Ovary (tissue), 9 donors: Measurements from ENCODE around the gene GPC6. TPM values are rescaled to one million over a fixed set of nuclear protein-coding genes. Genes with fewer than 3 reads are reported as not detected.

Source experiments
- DNase-seq, 5 donors: peaks; one replicate each; pipeline ENCODE4 v3.0.0-alpha.2; 2019 to 2020
- H3K27ac ChIP-seq, 2 donors: fragments of 200-600 bp; one replicate each; pipeline versions ENCODE4 v1.5.1 to v1.8.0; 2019 to 2022
- H3K27me3 ChIP-seq: fragments of 200-600 bp; one replicate; pipeline ENCODE4 v1.8.0; 2022
- H3K36me3 ChIP-seq: fragments of 200-600 bp; sonication (generic); one replicate; pipeline ENCODE4 v1.5.1; 2019
- H3K4me1 ChIP-seq: one replicate; pipeline ENCODE4 v1.8.1; 2013; ENCODE audit warnings: mild to moderate bottlenecking, moderate library complexity; ENCODE audit not compliant: insufficient read depth
- H3K4me3 ChIP-seq: fragments of 200-600 bp; sonication (generic); one replicate; pipeline ENCODE4 v1.5.1; 2017
- H3K9me3 ChIP-seq, 2 donors: fragments of 200-600 bp in 1 of 2; sonication (generic) in 1 of 2; one replicate each; pipeline versions ENCODE4 v1.5.1 to v1.8.1; 2013 to 2019; ENCODE audit warnings: mild to moderate bottlenecking in 1 of 2, moderate library complexity in 1 of 2
- CTCF ChIP-seq, 3 donors: fragments of 450-650 bp in 2 of 3; fragments of 200-600 bp in 1 of 3; IDR thresholded peaks; one replicate each; pipeline versions ENCODE4 v1.5.1 to v1.8.0; 2016 to 2022; ENCODE audit warnings: antibody characterized with exemption in 3 of 3, mild to moderate bottlenecking in 1 of 3
- EP300 ChIP-seq: sonication (generic); formaldehyde crosslinking; IDR thresholded peaks from one replicate; pipeline ENCODE4 v1.6.1; 2017; ENCODE audit warnings: antibody characterized with exemption
- POLR2A ChIP-seq: fragments of 450-650 bp; IDR thresholded peaks from one replicate; pipeline ENCODE4 v1.6.1; 2017; ENCODE audit warnings: antibody characterized with exemption, mild to moderate bottlenecking, moderate library complexity
- WGBS, 3 donors: extraction: QIAGEN DNeasy Blood & Tissue Kit in 1 of 3; methylation state at CpG; one replicate each; pipeline versions ENCODE4 v1.1.5 to v1.1.7; 2013 to 2017; 5-methylcytosine and 5-hydroxymethylcytosine counted together
- intact Hi-C, 4 donors: fragments of 100-400 bp; cut with DNase I; formaldehyde crosslinking; loops; one replicate each; pipeline versions ENCODE4 v1.11.0 to v1.15.1; 2022 to 2023
- polyA plus RNA-seq, 2 donors: library from polyadenylated mRNA; stranded (reverse); fragments of 200-250 nt in 1 of 2; fragments of 350-450 nt in 1 of 2; fragmentation: Illumina TruSeq in 1 of 2; extraction: RNeasy Lipid Tissue Mini Kit (QIAGEN cat#74804) in 1 of 2; gene quantifications; one replicate each; pipeline ENCODE4 v1.2.3, GENCODE V29; 2013 to 2014
- total RNA-seq, 7 donors: library from RNA; depleted of rRNA in 2 of 7; stranded (reverse); fragments of >200 nt in 2 of 7; fragmentation: NEBNext Ultra II Directional in 3 of 7; extraction: Animal tissue kit (Norgen Biotek cat#: 25700) in 3 of 7; gene quantifications; one replicate each; pipeline versions ENCODE4 v1.1.0 to v1.2.4, GENCODE V29; 2016 to 2023
- donor health status: DM: no; HTN: no; CAD: no; lungs with moderate emphysema.
- donor health status: DM: no; HTN: no; CAD: no.
- donor health status: Bipolar disorder and iron deficiency.
- donor health status: DM: yes; HTN: yes; CAD: no.
- donor health status: DM: no; HTN: no; CAD: no.
- donor health status: DM: yes; HTN: yes; CAD: no.

GPC6 gene
- total and polyA plus RNA-seq, 9 donors: 4.3 to 22.3 (median 17.9) TPM

- no peak for DNase-seq
- no peaks in the 10 kb centered on the region for H3K36me3 ChIP-seq
- no peaks in the 10 kb centered on the region for H3K27me3 ChIP-seq
- H3K27ac ChIP-seq: no peak overlapping the region
- no peaks in the 10 kb centered on the region for H3K9me3 ChIP-seq
- TF ChIP-seq CTCF (IDR thresholded peaks at IDR 0.05) (no peak), POLR2A (no peak), EP300 (no peak)
- 88 to 96% (median 95%) methylated on average over 2 of the region's 2 CpGs for WGBS, 3 donors
- intact Hi-C loops: no loop called here
- peaks cover 3% of the 10 kb centered on the region for H3K4me1 ChIP-seq
- no peak overlapping the region for H3K4me3 ChIP-seq
Measured at GRCh38 chr13:94162289-94162688, 935.7 kb downstream of the GPC6 start.

GRCh38 chr13:94163535-94163934 lies 936.9 kb downstream of the GPC6 start:
- Histone ChIP-seq H3K9me3 (no peaks in the 10 kb centered on the region), H3K27me3 (no peaks in the 10 kb centered on the region), H3K4me1 (no peaks in the 10 kb centered on the region), H3K4me3 (no peak overlapping the region), H3K36me3 (no peaks in the 10 kb centered on the region), H3K27ac (no peak overlapping the region)
- no peak for DNase-seq
- intact Hi-C loops: no loop called here
- no peak for TF ChIP-seq EP300
- TF ChIP-seq CTCF (IDR thresholded peaks at IDR 0.05): no peak
- no peak for TF ChIP-seq POLR2A
- WGBS, 3 donors: 93 to 97% (median 94%) methylated on average over 1 of the region's 1 CpG

- WGBS, 3 donors: 61 to 74% (median 70%) methylated on average over 9 of the region's 9 CpGs
- intact Hi-C loops: no loop called here
Measured at GRCh38 chr13:94168783-94169453, 942.3 kb downstream of the GPC6 start.

GRCh38 chr13:94169454-94170144 lies 943.0 kb downstream of the GPC6 start:
- Histone ChIP-seq H3K36me3 (no peaks in the 10 kb centered on the region), H3K4me3 (no peak overlapping the region), H3K27me3 (no peaks in the 10 kb centered on the region), H3K27ac (no peak overlapping the region), H3K9me3 (no peaks in the 10 kb centered on the region), H3K4me1 (no peaks in the 10 kb centered on the region)
- WGBS, 3 donors: 61 to 69% (median 63%) methylated on average over 5 of the region's 5 CpGs
- TF ChIP-seq CTCF (IDR thresholded peaks at IDR 0.05): no peak
- no peak for TF ChIP-seq POLR2A
- TF ChIP-seq EP300: no peak
- DNase-seq: no peak
- intact Hi-C loops: no loop called here

More at GRCh38 chr13:94168783-94169453, 942.3 kb downstream of the GPC6 start:
- no peak for TF ChIP-seq EP300
- no peak for TF ChIP-seq POLR2A
- TF ChIP-seq CTCF (IDR thresholded peaks at IDR 0.05): no peak
- Histone ChIP-seq H3K9me3 (no peaks in the 10 kb centered on the region), H3K4me1 (no peaks in the 10 kb centered on the region), H3K27ac (no peak overlapping the region), H3K27me3 (no peaks in the 10 kb centered on the region), H3K36me3 (no peaks in the 10 kb centered on the region), H3K4me3 (no peak overlapping the region)
- no peak for DNase-seq
